DOHH2 (cell line): ENCODE results near the gene ARRDC2.

Source experiments
- H3F3A ChIP-seq: fragments of 200-600 bp; sonication (generic), shearing (Covaris generic); 2 replicates; pipeline ENCODE4 v1.6.0; 2016; ENCODE audit warnings: antibody characterized with exemption, mild to moderate bottlenecking; ENCODE audit not compliant: control insufficient read depth, insufficient read depth
- H3K27ac ChIP-seq: fragments of 200-600 bp; sonication (generic); 2 replicates; pipeline ENCODE4 v1.5.1; 2014; ENCODE audit warnings: low read depth, mild to moderate bottlenecking, low read length, moderate library complexity
- H3K27me3 ChIP-seq: fragments of 200-600 bp; sonication (generic); 2 replicates; pipeline ENCODE4 v1.6.1; 2014; ENCODE audit warnings: mild to moderate bottlenecking, low read length, mixed read lengths; ENCODE audit not compliant: control insufficient read depth
- H3K36me3 ChIP-seq: fragments of 200-600 bp; sonication (generic); 2 replicates; pipeline ENCODE4 v1.6.1; 2014; ENCODE audit warnings: mild to moderate bottlenecking, low read length, moderate library complexity, mixed read lengths; ENCODE audit not compliant: control insufficient read depth
- H3K4me1 ChIP-seq: fragments of 200-600 bp; sonication (generic); 2 replicates; pipeline ENCODE4 v1.6.1; 2014; ENCODE audit warnings: mild to moderate bottlenecking, low read length, mixed read lengths; ENCODE audit not compliant: control insufficient read depth
- H3K4me2 ChIP-seq: fragments of 200-600 bp; sonication (generic); 2 replicates; pipeline ENCODE4 v1.6.0; 2014; ENCODE audit warnings: mild to moderate bottlenecking, low read length, moderate library complexity
- H3K4me3 ChIP-seq: fragments of 200-600 bp; sonication (generic); 2 replicates; pipeline ENCODE4 v1.5.1; 2014; ENCODE audit warnings: mild to moderate bottlenecking, low read length, mixed read lengths
- H3K79me2 ChIP-seq: fragments of 200-600 bp; sonication (generic); 2 replicates; pipeline ENCODE4 v1.6.1; 2014; ENCODE audit warnings: mild to moderate bottlenecking, low read length, mixed read lengths; ENCODE audit not compliant: control insufficient read depth
- H3K9me2 ChIP-seq: fragments of 200-600 bp; sonication (generic); replicated peaks from 2 replicates; pipeline ENCODE4 v1.6.1; 2014; ENCODE audit warnings: mild to moderate bottlenecking, low read length, mixed read lengths; ENCODE audit not compliant: control insufficient read depth
- H3K9me3 ChIP-seq: fragments of 200-600 bp; sonication (generic); 2 replicates; pipeline ENCODE4 v1.6.1; 2014; ENCODE audit warnings: antibody characterized with exemption, low read length, mixed read lengths; ENCODE audit not compliant: control insufficient read depth, insufficient read depth
- H4K20me1 ChIP-seq: fragments of 200-600 bp; sonication (generic); 2 replicates; pipeline ENCODE4 v1.6.0; 2014; ENCODE audit warnings: low read depth, mild to moderate bottlenecking, antibody characterized with exemption, low read length, moderate library complexity; ENCODE audit not compliant: control insufficient read depth, insufficient read depth
- CTCF ChIP-seq: fragments of 200-600 bp; sonication (generic); IDR thresholded peaks from one replicate; pipeline ENCODE4 v1.5.1; 2014; ENCODE audit warnings: antibody characterized with exemption, mild to moderate bottlenecking, low read depth, low read length; ENCODE audit not compliant: poor library complexity, severe bottlenecking
- EZH2phosphoT487 ChIP-seq: fragments of 200-600 bp; sonication (generic); IDR thresholded peaks from 2 replicates; pipeline ENCODE4 v1.6.1; 2017; ENCODE audit warnings: borderline replicate concordance, mild to moderate bottlenecking, antibody characterized with exemption, low read length, moderate library complexity, mixed read lengths

Gene ARRDC2

GRCh38 chr19:17966129-17966483 lies 41.9 kb upstream of the ARRDC2 start:
- no peak for TF ChIP-seq CTCF
- Histone ChIP-seq H3K9me3 (no peaks in the 10 kb centered on the region), H3K4me1 (0 out of 2 replicates have a peak, but pooled peaks cover 8% of the 10 kb centered on the region), H3K36me3 (no peaks in the 10 kb centered on the region), H3K4me3 (no peak overlapping the region), H3K27ac (no peak overlapping the region), H4K20me1 (no peaks in the 10 kb centered on the region), H3K27me3 (peaks cover 15% of the 10 kb centered on the region), H3F3A (no peaks in the 10 kb centered on the region), H3K9me2 (no peaks in the 10 kb centered on the region), H3K4me2 (no peak overlapping the region), H3K79me2 (no peaks in the 10 kb centered on the region)

GRCh38 chr19:17966550-17967256 lies 41.3 kb upstream of the ARRDC2 start, which contains the start of gene KCNN1:
Gene KCNN1, plus strand, starts transcription at chr19:17967107. Its CDS starts 6,782 bp downstream, at chr19:17973889.
- Histone ChIP-seq H3K4me2 (no peak within 1 kb of the TSS), H3K9me2 (no peaks in the 10 kb centered on the region), H4K20me1 (no peaks in the 10 kb centered on the region), H3K4me3 (no peak within 1 kb of the TSS), H3K9me3 (no peaks in the 10 kb centered on the region), H3F3A (no peaks in the 10 kb centered on the region), H3K36me3 (no peaks in the 10 kb centered on the region), H3K27ac (no peak within 1 kb of the TSS), H3K27me3 (peaks cover 15% of the 10 kb centered on the region), H3K79me2 (no peaks in the 10 kb centered on the region), H3K4me1 (0 out of 2 replicates have a peak, but pooled peaks cover 8% of the 10 kb centered on the region)
- TF ChIP-seq EZH2phosphoT487 = no peak
- TF ChIP-seq CTCF = no peak

- no peak overlapping the region for H3K4me3 ChIP-seq
- TF ChIP-seq EZH2phosphoT487 (no peak), CTCF (no peak)
- H3F3A ChIP-seq = no peaks in the 10 kb centered on the region
- H3K79me2 ChIP-seq = no peaks in the 10 kb centered on the region
- no peak overlapping the region for H3K4me2 ChIP-seq
- H4K20me1 ChIP-seq = no peaks in the 10 kb centered on the region
- H3K9me2 ChIP-seq = no peaks in the 10 kb centered on the region
- H3K9me3 ChIP-seq = no peaks in the 10 kb centered on the region
- peaks cover 13% of the 10 kb centered on the region; the same call in 1 of the 2 replicates for H3K4me1 ChIP-seq
- peaks cover 15% of the 10 kb centered on the region for H3K27me3 ChIP-seq
- H3K36me3 ChIP-seq = no peaks in the 10 kb centered on the region
- H3K27ac ChIP-seq = no peak overlapping the region
Observed at GRCh38 chr19:17967257-17968051, 40.5 kb upstream of the ARRDC2 start.
